Body of pancreas (tissue), 4 donors: Measurements from ENCODE around the gene FLACC1. TPM values are rescaled to one million over a fixed set of nuclear protein-coding genes. Genes with fewer than 3 reads are reported as not detected.
A peak's percentile ranks its signal among the peaks of the same experiment; 100 is the strongest.

Experiments used
- ATAC-seq: fragments of 150-250 bp; one replicate; pipeline ENCODE4 v1.9.1; 2016
- DNase-seq, 4 donors: peaks; one replicate each; pipeline ENCODE4 v3.0.0-alpha.2; 2019
- H3K27ac ChIP-seq, 4 donors: fragments of 200-600 bp; sonication (generic); 1 replicate in 3 of 4; 2 replicates in 1 of 4; pipeline versions ENCODE4 v1.5.1 to v1.6.1; 2016 to 2019; ENCODE audit warnings: mild to moderate bottlenecking in 1 of 4, mixed read lengths in 1 of 4, moderate library complexity in 1 of 4
- H3K27me3 ChIP-seq, 2 donors: fragments of 200-600 bp; sonication (generic); one replicate each; pipeline ENCODE4 v1.6.0; 2016; ENCODE audit warnings: mild to moderate bottlenecking in 1 of 2
- H3K36me3 ChIP-seq, 2 donors: fragments of 200-600 bp; sonication (generic); replicated peaks in 1 of 2; 2 replicates each; pipeline ENCODE4 v1.5.1; 2016; ENCODE audit warnings: low read depth in 2 of 2; ENCODE audit not compliant: insufficient read depth in 1 of 2
- H3K4me1 ChIP-seq: fragments of 200-600 bp; sonication (generic); one replicate; pipeline ENCODE4 v1.6.0; 2016
- H3K4me3 ChIP-seq, 2 donors: fragments of 200-600 bp; sonication (generic); 1 replicate in 1 of 2; 2 replicates in 1 of 2; pipeline ENCODE4 v1.5.1; 2016 to 2019
- H3K9me3 ChIP-seq, 3 donors: fragments of 200-600 bp; sonication (generic); 1 replicate in 2 of 3; 2 replicates in 1 of 3; pipeline ENCODE4 v1.5.1; 2016
- POLR2A ChIP-seq, 3 donors: fragments of 450-650 bp; IDR thresholded peaks; one replicate each; pipeline ENCODE4 v1.6.1; 2016; ENCODE audit warnings: antibody characterized with exemption in 3 of 3, mild to moderate bottlenecking in 2 of 3
- WGBS, 2 donors: methylation state at CpG; one replicate each; pipeline ENCODE4 v1.1.5; 2017; 5-methylcytosine and 5-hydroxymethylcytosine counted together
- intact Hi-C: fragments of 100-400 bp; cut with DNase I; formaldehyde crosslinking; loops from one replicate; pipeline ENCODE4 v1.15.1; 2023
- total RNA-seq, 2 donors: library from RNA; depleted of rRNA; stranded (reverse); fragments of >200 nt; gene quantifications; one replicate each; pipeline ENCODE4 v1.1.0, GENCODE V29; 2016
- TF ChIP-seq, protein P1 (sequence below), 7 experiments: fragments of 450-650 bp in 4 of 7; fragments of 200-600 bp in 3 of 7; sonication (generic) in 3 of 7; IDR thresholded peaks; one replicate each; pipeline ENCODE4 v1.5.1; 2016 to 2019; ENCODE audit warnings: antibody characterized with exemption in 7 of 7

Gene FLACC1
- total RNA-seq, 2 donors from 2014 or later = 0.78 to 2.3 TPM

- no peaks in the 10 kb centered on the region for H3K36me3 ChIP-seq
- H3K27ac ChIP-seq = no peak overlapping the region
- H3K27me3 ChIP-seq = no peaks in the 10 kb centered on the region
- ATAC-seq (peak; percentile 60), DNase-seq (peak in 2 of 4 donors; percentile 13 to 33)
- H3K4me3 ChIP-seq = no peak overlapping the region
- TF ChIP-seq, protein P1, sequence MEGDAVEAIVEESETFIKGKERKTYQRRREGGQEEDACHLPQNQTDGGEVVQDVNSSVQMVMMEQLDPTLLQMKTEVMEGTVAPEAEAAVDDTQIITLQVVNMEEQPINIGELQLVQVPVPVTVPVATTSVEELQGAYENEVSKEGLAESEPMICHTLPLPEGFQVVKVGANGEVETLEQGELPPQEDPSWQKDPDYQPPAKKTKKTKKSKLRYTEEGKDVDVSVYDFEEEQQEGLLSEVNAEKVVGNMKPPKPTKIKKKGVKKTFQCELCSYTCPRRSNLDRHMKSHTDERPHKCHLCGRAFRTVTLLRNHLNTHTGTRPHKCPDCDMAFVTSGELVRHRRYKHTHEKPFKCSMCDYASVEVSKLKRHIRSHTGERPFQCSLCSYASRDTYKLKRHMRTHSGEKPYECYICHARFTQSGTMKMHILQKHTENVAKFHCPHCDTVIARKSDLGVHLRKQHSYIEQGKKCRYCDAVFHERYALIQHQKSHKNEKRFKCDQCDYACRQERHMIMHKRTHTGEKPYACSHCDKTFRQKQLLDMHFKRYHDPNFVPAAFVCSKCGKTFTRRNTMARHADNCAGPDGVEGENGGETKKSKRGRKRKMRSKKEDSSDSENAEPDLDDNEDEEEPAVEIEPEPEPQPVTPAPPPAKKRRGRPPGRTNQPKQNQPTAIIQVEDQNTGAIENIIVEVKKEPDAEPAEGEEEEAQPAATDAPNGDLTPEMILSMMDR (IDR thresholded peaks at IDR 0.05) = peak; percentile 36 to 81 (median 71)
- TF ChIP-seq POLR2A (IDR thresholded peaks at IDR 0.05) = no peak
- H3K9me3 ChIP-seq = no peaks in the 10 kb centered on the region
- H3K4me1 ChIP-seq = no peaks in the 10 kb centered on the region
- intact Hi-C loops = no loop called here
- WGBS, 2 donors = 71 to 74% methylated on average over 2 of the region's 2 CpGs
Observed at GRCh38 chr2:201363857-201364560, 6.9 kb upstream of the FLACC1 start.

GRCh38 chr2:201362396-201362795 is 5.3 kb upstream of the FLACC1 start:
- Histone ChIP-seq H3K9me3 (no peaks in the 10 kb centered on the region), H3K36me3 (no peaks in the 10 kb centered on the region), H3K27me3 (no peaks in the 10 kb centered on the region), H3K4me1 (peaks cover under 1% of the 10 kb centered on the region), H3K4me3 (no peak overlapping the region), H3K27ac (no peak overlapping the region)
- DNase-seq = no peak
- intact Hi-C loops = no loop called here
- TF ChIP-seq, protein P1 (IDR thresholded peaks at IDR 0.05) = no peak
- TF ChIP-seq POLR2A (IDR thresholded peaks at IDR 0.05) = no peak
- WGBS, 2 donors = 97 to 100% methylated on average over 2 of the region's 2 CpGs
- ATAC-seq = no peak

DNA sequence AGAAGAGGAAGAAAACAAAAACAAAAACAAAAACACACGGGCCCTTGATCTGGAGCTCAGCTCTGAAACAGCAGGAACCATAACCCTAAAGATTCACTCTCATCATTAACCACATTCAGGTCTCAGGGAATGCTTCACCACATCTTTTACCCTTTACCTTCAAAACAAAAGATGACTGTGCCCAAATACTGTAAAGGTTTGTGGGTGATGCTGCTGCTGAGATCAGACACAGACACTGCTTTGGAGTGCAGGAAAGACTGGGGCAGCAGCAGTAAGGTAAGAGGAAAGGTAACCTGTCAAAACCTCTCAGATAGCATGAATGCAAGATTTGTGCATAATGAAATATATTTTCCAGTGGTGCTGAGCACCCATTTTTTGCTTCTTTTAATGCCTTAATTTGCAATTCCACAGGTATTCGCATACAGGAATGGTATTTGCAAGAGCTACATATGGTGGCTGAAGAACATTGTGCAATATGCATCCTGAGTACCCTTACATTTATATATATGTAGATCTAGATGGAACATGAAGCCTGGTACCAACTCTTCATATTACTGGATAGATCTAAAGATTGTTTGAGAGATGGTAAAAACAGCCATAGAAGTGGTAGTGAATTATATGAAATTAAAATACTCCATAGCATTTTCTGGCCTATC is 4.1 kb upstream of the FLACC1 start:
- Histone ChIP-seq H3K27me3 (no peaks in the 10 kb centered on the region), H3K27ac (no peak overlapping the region), H3K4me3 (no peak overlapping the region), H3K4me1 (peaks cover 7% of the 10 kb centered on the region), H3K36me3 (no peaks in the 10 kb centered on the region), H3K9me3 (no peaks in the 10 kb centered on the region)
- WGBS, 2 donors = 72 to 85% methylated on average over 2 of the region's 2 CpGs
- intact Hi-C loops = no loop called here
- DNase-seq = no peak
- TF ChIP-seq POLR2A (IDR thresholded peaks at IDR 0.05) = no peak
- TF ChIP-seq, protein P1 (IDR thresholded peaks at IDR 0.05) = no peak
- no peak for ATAC-seq

- DNase-seq = no peak
- no peak for TF ChIP-seq POLR2A (IDR thresholded peaks at IDR 0.05)
- TF ChIP-seq, protein P1 (IDR thresholded peaks at IDR 0.05) = no peak
- intact Hi-C loops = no loop called here
- ATAC-seq = no peak
- no peak overlapping the region for H3K4me3 ChIP-seq
- WGBS, 2 donors = 92 to 94% methylated on average over 4 of the region's 4 CpGs
- peaks cover 7% of the 10 kb centered on the region for H3K4me1 ChIP-seq
- H3K36me3 ChIP-seq = no peaks in the 10 kb centered on the region
- H3K9me3 ChIP-seq = no peaks in the 10 kb centered on the region
- no peaks in the 10 kb centered on the region for H3K27me3 ChIP-seq
- H3K27ac ChIP-seq = no peak overlapping the region
Observed at GRCh38 chr2:201360256-201360655, 3.1 kb upstream of the FLACC1 start.
